Measurements from ENCODE around the gene CCDC197.

- TF ChIP-seq POLR2A (IDR thresholded peaks at IDR 0.05; ENCODE audit: low read depth, low read length): no peak
- no peak for TF ChIP-seq POLR2AphosphoS5 (IDR thresholded peaks at IDR 0.05; ENCODE audit: low read depth, low read length)
Measured at GRCh38 chr14:93984070-93984469, 13.0 kb upstream of the CCDC197 start.
